OCI-LY1 (cell line): ENCODE measurements around the gene KCNA10.

ENCODE experiments used
- H2AFZ ChIP-seq: fragments of 200-600 bp; sonication (generic), shearing (Covaris generic); 2 replicates; pipeline ENCODE4 v1.6.0; 2014; ENCODE audit warnings: antibody characterized with exemption, mild to moderate bottlenecking, low read length
- H3F3A ChIP-seq: fragments of 200-600 bp; sonication (generic), shearing (Covaris generic); 2 replicates; pipeline ENCODE4 v1.6.0; 2014; ENCODE audit warnings: mild to moderate bottlenecking, antibody characterized with exemption, low read length, moderate library complexity; ENCODE audit not compliant: insufficient read depth
- H3K27ac ChIP-seq: fragments of 200-600 bp; sonication (generic); 2 replicates; pipeline ENCODE4 v1.5.1; 2014; ENCODE audit warnings: low read length, mixed run types, mild to moderate bottlenecking, low read depth; ENCODE audit not compliant: poor library complexity, severe bottlenecking
- H3K27me3 ChIP-seq: fragments of 200-600 bp; sonication (generic); 2 replicates; pipeline ENCODE4 v1.6.0; 2014; ENCODE audit warnings: antibody characterized with exemption, mild to moderate bottlenecking, low read length, moderate library complexity; ENCODE audit not compliant: insufficient read depth
- H3K36me3 ChIP-seq: fragments of 200-600 bp; sonication (generic); 2 replicates; pipeline ENCODE4 v1.6.1; 2014; ENCODE audit warnings: mild to moderate bottlenecking, antibody characterized with exemption, low read length, moderate library complexity, mixed read lengths; ENCODE audit not compliant: insufficient read depth
- H3K4me1 ChIP-seq: fragments of 200-600 bp; sonication (generic); 2 replicates; pipeline ENCODE4 v1.5.1; 2014; ENCODE audit warnings: mild to moderate bottlenecking, low read length, moderate library complexity; ENCODE audit not compliant: insufficient read depth, severe bottlenecking
- H3K4me2 ChIP-seq: fragments of 200-600 bp; sonication (generic), shearing (Covaris generic); 2 replicates; pipeline ENCODE4 v1.6.1; 2014; ENCODE audit warnings: low read length
- H3K4me3 ChIP-seq: fragments of 200-600 bp; sonication (generic); 2 replicates; pipeline ENCODE4 v1.5.1; 2014; ENCODE audit warnings: low read length, low read depth, mild to moderate bottlenecking, mixed read lengths; ENCODE audit not compliant: poor library complexity, severe bottlenecking
- H3K79me2 ChIP-seq: fragments of 200-600 bp; shearing (Covaris generic); 2 replicates; pipeline ENCODE4 v1.6.1; 2016; ENCODE audit warnings: mixed run types, low read length, mixed read lengths; ENCODE audit not compliant: insufficient read depth
- H3K9ac ChIP-seq: fragments of 200-600 bp; sonication (generic), shearing (Covaris generic); 2 replicates; pipeline ENCODE4 v1.6.1; 2014; ENCODE audit warnings: mild to moderate bottlenecking, low read length, mixed read lengths
- H3K9me2 ChIP-seq: fragments of 200-600 bp; sonication (generic), shearing (Covaris generic); 2 replicates; pipeline ENCODE4 v1.6.1; 2014; ENCODE audit warnings: low read depth, mild to moderate bottlenecking, low read length, mixed read lengths
- H3K9me3 ChIP-seq: fragments of 200-600 bp; shearing (Covaris generic); 2 replicates; pipeline ENCODE4 v1.6.1; 2014; ENCODE audit warnings: low read length, mixed read lengths
- H4K20me1 ChIP-seq: fragments of 200-600 bp; sonication (generic), shearing (Covaris generic); 2 replicates; pipeline ENCODE4 v1.6.0; 2016; ENCODE audit warnings: mild to moderate bottlenecking, low read length; ENCODE audit not compliant: insufficient read depth
- EZH2 ChIP-seq: fragments of 200-600 bp; sonication (generic), shearing (Covaris generic); IDR thresholded peaks from 2 replicates; pipeline ENCODE4 v1.8.0; 2017; ENCODE audit warnings: borderline replicate concordance, mixed run types, mild to moderate bottlenecking, antibody characterized with exemption, low read length, moderate library complexity, mixed read lengths
- TF ChIP-seq, protein P1 (sequence below): fragments of 200-600 bp; sonication (generic), shearing (Covaris generic); IDR thresholded peaks from 2 replicates; pipeline ENCODE4 v1.5.1; 2017; ENCODE audit warnings: mild to moderate bottlenecking, antibody characterized with exemption, low read length, moderate library complexity, mixed read lengths

Gene KCNA10

DNA sequence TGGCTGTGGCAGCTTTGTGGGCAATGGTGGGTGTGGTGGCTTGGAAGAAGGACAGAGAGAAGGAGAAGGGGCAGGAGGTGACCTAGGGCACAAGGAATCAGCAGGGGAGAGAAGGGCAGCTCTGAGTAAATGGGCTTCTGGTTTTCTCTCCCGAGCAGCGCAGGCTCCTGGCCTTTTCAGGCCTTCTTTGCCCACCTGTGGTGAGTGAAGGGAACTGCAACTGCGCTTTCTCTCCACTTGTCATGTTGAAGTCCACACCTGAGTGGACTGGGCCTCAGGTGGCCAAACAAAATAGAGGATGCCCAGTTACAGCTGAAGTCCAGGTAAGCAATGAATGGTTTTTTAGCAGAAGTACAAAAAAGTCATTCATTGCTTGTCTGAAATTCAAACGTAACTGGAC, 29.4 kb upstream of the KCNA10 start:
- Histone ChIP-seq H3K27me3 (no peaks in the 10 kb centered on the region), H3K27ac (no peak overlapping the region), H3K36me3 (no peaks in the 10 kb centered on the region), H3K9ac (no peak overlapping the region), H3F3A (no peaks in the 10 kb centered on the region), H3K79me2 (no peaks in the 10 kb centered on the region), H3K4me1 (no peaks in the 10 kb centered on the region), H3K9me2 (no peaks in the 10 kb centered on the region), H4K20me1 (no peaks in the 10 kb centered on the region), H3K4me2 (no peak overlapping the region), H3K4me3 (no peak overlapping the region), H3K9me3 (no peaks in the 10 kb centered on the region), H2AFZ (no peak overlapping the region)
- TF ChIP-seq, protein P1, sequence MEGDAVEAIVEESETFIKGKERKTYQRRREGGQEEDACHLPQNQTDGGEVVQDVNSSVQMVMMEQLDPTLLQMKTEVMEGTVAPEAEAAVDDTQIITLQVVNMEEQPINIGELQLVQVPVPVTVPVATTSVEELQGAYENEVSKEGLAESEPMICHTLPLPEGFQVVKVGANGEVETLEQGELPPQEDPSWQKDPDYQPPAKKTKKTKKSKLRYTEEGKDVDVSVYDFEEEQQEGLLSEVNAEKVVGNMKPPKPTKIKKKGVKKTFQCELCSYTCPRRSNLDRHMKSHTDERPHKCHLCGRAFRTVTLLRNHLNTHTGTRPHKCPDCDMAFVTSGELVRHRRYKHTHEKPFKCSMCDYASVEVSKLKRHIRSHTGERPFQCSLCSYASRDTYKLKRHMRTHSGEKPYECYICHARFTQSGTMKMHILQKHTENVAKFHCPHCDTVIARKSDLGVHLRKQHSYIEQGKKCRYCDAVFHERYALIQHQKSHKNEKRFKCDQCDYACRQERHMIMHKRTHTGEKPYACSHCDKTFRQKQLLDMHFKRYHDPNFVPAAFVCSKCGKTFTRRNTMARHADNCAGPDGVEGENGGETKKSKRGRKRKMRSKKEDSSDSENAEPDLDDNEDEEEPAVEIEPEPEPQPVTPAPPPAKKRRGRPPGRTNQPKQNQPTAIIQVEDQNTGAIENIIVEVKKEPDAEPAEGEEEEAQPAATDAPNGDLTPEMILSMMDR, result peak; percentile 42; the same call in 1 of the 2 replicates
- no peak for TF ChIP-seq EZH2

DNA sequence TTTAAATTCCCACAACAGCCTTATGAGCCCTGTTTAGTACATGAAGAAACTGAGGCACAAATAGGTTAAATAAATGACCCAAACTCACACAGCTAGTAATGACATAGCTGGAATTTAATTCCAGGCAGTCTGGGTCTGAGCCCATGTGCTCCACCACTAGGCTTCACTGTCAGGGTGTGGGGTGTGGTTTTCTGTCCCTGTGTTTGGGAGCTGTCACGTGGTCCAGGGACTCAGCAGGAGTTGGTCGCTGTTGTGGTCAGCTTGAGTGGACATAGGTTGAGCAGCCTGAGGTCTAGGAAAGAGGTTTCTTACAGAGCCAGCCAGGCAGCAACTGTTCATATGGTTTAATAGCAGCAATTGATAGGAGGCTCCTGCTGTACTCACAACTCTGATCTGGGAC, 28.0 kb upstream of the KCNA10 start:
- TF ChIP-seq, protein P1, result no peak
- no peak for TF ChIP-seq EZH2
- no peaks in the 10 kb centered on the region for H3F3A ChIP-seq
- H3K9me3 ChIP-seq, result no peaks in the 10 kb centered on the region
- H3K4me1 ChIP-seq, result no peaks in the 10 kb centered on the region
- H3K4me3 ChIP-seq, result no peak overlapping the region
- H2AFZ ChIP-seq, result no peak overlapping the region
- no peak overlapping the region for H3K4me2 ChIP-seq
- no peak overlapping the region for H3K9ac ChIP-seq
- no peaks in the 10 kb centered on the region for H3K27me3 ChIP-seq
- no peaks in the 10 kb centered on the region for H4K20me1 ChIP-seq
- H3K27ac ChIP-seq, result no peak overlapping the region
- no peaks in the 10 kb centered on the region for H3K36me3 ChIP-seq
- H3K9me2 ChIP-seq, result no peaks in the 10 kb centered on the region
- no peaks in the 10 kb centered on the region for H3K79me2 ChIP-seq

DNA sequence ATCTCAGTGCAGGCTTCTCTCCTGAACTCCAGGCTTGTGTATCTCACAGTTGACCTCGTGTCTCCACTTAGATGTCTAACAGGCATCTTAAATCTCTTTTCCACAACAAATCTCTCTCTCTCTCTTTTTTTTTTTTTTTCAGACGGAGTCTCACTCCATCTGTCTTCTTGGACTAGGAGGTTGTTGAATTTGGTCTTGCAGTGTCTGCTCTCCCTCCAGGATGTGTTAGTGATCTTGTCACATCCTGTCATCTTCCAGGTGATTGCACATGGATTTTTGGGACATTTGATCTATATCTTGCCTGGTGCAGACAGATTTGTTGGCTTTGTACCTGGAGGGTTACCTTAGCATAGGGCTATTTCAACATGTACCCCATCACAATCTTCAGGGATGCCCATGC, 26.5 kb upstream of the KCNA10 start:
- Histone ChIP-seq H3K9me3 (no peaks in the 10 kb centered on the region), H3K4me3 (no peak overlapping the region), H3K4me2 (no peak overlapping the region), H3K4me1 (no peaks in the 10 kb centered on the region), H3K27ac (no peak overlapping the region), H4K20me1 (no peaks in the 10 kb centered on the region), H2AFZ (no peak overlapping the region), H3K36me3 (no peaks in the 10 kb centered on the region), H3F3A (no peaks in the 10 kb centered on the region), H3K9me2 (no peaks in the 10 kb centered on the region), H3K79me2 (no peaks in the 10 kb centered on the region), H3K9ac (no peak overlapping the region), H3K27me3 (no peaks in the 10 kb centered on the region)
- TF ChIP-seq, protein P1, result no peak
- no peak for TF ChIP-seq EZH2
